ENCODE results near the gene FLCN.
"Not testable (repeated sequence)": the region's sequence is repeated elsewhere in the genome, so short reads cannot be mapped to it uniquely, and the experiment has no call there.

FLCN gene

GRCh38 chr17:17196776-17197175 is 40.2 kb downstream of the FLCN start:
- TF ChIP-seq, protein P1, sequence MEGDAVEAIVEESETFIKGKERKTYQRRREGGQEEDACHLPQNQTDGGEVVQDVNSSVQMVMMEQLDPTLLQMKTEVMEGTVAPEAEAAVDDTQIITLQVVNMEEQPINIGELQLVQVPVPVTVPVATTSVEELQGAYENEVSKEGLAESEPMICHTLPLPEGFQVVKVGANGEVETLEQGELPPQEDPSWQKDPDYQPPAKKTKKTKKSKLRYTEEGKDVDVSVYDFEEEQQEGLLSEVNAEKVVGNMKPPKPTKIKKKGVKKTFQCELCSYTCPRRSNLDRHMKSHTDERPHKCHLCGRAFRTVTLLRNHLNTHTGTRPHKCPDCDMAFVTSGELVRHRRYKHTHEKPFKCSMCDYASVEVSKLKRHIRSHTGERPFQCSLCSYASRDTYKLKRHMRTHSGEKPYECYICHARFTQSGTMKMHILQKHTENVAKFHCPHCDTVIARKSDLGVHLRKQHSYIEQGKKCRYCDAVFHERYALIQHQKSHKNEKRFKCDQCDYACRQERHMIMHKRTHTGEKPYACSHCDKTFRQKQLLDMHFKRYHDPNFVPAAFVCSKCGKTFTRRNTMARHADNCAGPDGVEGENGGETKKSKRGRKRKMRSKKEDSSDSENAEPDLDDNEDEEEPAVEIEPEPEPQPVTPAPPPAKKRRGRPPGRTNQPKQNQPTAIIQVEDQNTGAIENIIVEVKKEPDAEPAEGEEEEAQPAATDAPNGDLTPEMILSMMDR (IDR thresholded peaks at IDR 0.05; ENCODE audit: low read length, missing control alignments), result no peak
- DNase-seq (ENCODE audit: low read depth), result no peak
- no peak overlapping the region for H3K4me3 ChIP-seq (replicated peaks; ENCODE audit: low read depth, low read length)

DNA sequence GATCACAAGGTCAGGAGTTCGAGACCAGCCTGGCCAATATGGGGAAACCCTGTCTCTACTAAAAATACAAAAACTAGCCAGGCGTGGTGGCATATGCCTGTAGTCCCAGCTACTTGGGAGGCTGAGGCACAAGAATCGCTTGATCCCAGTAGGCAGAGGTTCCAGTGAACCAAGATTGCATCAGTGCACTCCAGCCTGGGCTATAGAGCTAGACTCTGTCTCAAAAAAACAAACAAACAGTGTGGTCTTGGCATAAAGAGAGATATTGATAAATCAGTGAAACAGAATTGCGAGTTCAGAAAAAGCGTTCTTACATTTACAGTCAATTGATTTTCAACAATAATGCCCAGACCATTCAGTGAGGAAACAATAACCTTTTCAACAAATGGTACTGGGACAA is 41.5 kb downstream of the FLCN start:
- not testable (repeated sequence) for DNase-seq (ENCODE audit: low read depth); H3K4me3 ChIP-seq (replicated peaks; ENCODE audit: low read depth, low read length)

DNA sequence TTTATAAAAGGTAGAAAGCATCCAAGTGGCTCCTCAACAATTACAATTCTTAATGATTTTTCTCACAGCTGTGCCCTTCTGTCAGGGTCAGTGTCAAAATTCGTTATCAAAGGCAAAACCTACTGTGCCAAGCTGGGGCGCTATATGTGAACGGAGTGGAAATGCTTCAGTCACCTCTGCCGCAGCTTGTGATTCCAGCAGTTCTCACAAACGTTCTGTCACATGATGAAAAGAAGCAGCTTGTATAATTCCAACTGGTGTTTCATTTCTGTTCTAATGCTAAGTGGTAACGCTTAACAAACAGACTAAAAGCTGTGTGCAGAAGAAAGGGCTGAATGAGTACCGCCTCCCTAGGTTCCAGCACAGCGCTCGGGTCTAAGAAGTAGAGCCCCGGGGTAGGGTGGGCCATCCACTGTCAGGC is 45.0 kb downstream of the FLCN start:
- TF ChIP-seq, protein P1 (IDR thresholded peaks at IDR 0.05; ENCODE audit: low read length, missing control alignments), result no peak
- H3K4me3 ChIP-seq (replicated peaks; ENCODE audit: low read depth, low read length), result no peak overlapping the region
- DNase-seq (ENCODE audit: low read depth), result no peak

DNA sequence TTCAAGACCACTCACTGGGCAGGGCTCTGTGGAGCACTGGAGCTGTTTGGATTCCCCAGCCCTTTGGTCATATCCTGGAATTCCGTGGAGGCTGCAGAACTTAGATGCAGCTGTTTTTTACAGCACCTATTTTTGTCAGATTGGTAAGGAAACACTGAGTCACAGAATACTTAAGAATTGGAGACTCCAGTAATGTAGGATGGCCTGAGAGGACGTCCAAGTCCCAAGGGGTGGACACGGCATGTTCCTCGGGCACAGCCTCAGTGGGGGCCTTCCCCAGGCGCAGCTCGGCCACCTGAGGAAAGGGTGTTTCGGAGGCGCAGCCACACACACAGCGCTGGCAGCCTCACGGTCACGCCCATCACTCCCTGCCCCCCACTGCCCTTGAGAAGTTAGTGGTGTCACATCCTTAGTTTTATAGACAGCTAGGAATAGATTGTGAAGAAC is 45.6 kb downstream of the FLCN start:
- no peak overlapping the region for H3K4me3 ChIP-seq (replicated peaks; ENCODE audit: low read depth, low read length)
- TF ChIP-seq, protein P1 (IDR thresholded peaks at IDR 0.05; ENCODE audit: low read length, missing control alignments), result no peak
- peak; percentile 76 for DNase-seq (ENCODE audit: low read depth)

DNA sequence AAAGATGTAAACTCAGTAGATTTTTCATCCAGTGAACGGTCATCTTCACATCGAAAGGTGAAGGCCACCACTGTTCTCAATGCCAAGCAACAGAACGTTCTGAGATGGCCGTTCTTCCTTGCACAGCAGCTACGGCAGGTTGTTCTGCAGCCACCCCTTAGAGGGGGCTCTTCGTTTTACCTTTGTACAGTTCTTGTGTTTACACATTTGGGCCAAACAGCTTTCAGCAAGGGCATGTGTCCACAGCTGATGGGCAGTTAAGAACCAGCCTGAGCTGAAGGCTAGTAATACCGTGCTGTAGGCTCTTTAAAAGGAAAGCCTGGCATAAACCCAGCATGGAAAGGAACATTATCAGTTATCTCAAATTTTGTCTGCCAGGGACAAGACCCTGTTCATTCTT is 46.8 kb downstream of the FLCN start:
- H3K4me3 ChIP-seq (replicated peaks; ENCODE audit: low read depth, low read length), result no peak overlapping the region
- DNase-seq (ENCODE audit: low read depth), result no peak
- TF ChIP-seq, protein P1 (IDR thresholded peaks at IDR 0.05; ENCODE audit: low read length, missing control alignments), result no peak

DNA sequence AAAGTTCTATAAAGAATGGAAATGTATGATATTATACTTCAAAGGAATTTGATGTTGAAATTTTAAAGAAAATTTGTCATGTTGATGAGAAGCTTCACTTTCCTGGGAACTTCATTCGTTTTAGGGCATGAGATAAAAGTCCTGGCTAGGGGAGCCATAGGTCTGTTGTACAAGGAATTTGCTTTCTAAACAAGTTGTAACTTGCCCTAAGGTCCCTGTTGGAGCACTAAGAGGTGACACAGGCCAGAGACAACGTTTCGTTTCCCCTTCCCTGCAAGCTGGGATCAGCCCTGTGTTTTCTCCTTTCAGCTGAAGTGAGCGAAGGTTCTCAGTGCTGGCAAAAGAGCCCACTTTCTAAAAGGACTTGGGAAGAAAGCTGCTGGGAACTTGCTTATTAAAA is 47.4 kb downstream of the FLCN start:
- TF ChIP-seq, protein P1 (IDR thresholded peaks at IDR 0.05; ENCODE audit: low read length, missing control alignments), result no peak
- H3K4me3 ChIP-seq (replicated peaks; ENCODE audit: low read depth, low read length), result no peak overlapping the region
- no peak for DNase-seq (ENCODE audit: low read depth)

GRCh38 chr17:17188586-17188985 is 48.4 kb downstream of the FLCN start:
- TF ChIP-seq, protein P1 (IDR thresholded peaks at IDR 0.05; ENCODE audit: low read length, missing control alignments), result no peak
- DNase-seq (ENCODE audit: low read depth), result no peak
- H3K4me3 ChIP-seq (replicated peaks; ENCODE audit: low read depth, low read length), result no peak overlapping the region
